ENCODE data around the gene CMIP.

DNA sequence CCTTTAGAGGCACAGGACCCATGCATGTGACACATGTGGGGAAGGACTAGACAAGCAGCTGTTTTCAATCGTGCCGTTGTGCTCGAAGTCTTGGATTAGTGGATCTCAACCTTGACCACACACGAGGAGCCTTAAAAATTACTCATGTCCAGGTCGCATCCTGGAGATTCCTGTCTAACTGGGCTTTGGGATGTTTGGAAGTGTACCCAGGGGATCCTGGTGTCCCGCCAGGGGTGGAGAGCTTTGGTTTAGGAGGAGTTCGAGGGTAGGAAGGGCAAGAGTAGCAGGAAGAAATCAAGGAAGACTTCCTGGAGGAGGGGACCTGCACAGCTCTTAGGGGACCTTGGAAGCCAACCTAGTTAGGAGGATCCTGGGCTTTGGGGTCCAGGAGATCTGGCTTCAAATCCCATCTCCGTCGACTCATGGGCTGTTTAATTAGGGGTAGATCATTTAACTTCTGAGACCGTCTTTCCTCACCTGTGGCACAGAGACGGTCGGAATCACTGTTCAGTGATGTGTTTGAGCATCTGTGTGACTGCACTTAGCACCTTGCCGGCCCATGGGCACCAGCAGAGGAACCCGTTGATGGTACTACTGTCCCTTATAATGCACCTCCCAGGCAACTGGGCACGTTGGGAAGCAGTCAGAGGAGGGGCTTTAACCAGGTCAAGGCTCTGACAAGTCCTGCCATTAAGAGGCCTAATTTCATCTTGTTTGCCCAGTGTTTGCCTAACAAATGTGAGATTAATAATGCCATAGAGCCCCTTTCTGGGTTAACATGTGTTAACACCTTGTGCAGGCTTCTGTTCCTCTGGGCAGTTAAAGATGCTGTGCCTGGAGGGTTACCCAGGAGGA, 232.5 kb downstream of the CMIP start:
- TF ChIP-seq CTCF (IDR thresholded peaks at IDR 0.05) (no peak), POLR2AphosphoS5 (IDR thresholded peaks at IDR 0.05) (no peak), POLR2A (IDR thresholded peaks at IDR 0.05) (no peak)

Measured in prostate gland (tissue), 2 donors.